ENCODE measurements around the gene S100P. TPM values are rescaled to one million over a fixed set of nuclear protein-coding genes. Genes with fewer than 3 reads are reported as not detected.

Gene S100P
- total RNA-seq, 2 donors from 2014 or later = 1.2 TPM; not detected in 1

DNA sequence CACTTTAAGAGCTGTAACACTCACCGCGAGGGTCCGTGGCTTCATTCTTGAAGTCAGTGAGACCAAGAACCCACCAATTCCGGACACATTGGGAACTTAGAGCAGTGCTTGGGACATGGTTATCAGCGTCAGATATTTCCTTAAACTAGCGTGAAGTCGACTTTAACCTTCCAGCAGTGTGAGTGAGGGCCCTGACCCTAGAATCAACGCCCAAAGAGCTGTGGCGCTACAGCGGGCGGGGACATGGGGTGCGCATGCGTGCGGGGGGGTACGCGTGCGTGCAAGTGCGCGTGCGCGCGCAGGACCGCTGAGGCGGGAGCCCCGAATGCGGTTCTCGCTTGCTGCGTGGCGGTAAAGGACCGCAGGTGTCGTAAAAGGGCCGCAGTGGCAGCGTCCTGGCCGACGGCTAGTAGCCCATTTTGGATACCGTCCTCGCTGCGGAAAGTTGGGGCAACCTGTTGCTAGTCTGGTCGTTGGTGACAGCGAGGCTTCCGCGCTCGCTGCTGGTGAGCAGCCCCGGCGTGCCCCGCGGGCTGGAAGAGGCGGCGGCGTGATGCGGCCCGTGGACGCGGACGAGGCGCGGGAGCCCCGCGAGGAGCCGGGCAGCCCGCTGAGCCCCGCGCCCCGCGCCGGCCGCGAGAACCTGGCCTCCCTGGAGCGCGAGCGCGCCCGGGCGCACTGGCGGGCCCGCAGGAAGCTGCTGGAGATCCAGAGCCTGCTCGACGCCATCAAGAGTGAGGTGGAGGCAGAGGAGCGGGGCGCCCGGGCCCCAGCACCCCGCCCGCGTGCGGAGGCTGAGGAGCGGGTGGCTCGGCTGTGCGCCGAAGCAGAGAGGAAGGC lies 19.8 kb upstream of the S100P start:
- TF ChIP-seq, protein P1, sequence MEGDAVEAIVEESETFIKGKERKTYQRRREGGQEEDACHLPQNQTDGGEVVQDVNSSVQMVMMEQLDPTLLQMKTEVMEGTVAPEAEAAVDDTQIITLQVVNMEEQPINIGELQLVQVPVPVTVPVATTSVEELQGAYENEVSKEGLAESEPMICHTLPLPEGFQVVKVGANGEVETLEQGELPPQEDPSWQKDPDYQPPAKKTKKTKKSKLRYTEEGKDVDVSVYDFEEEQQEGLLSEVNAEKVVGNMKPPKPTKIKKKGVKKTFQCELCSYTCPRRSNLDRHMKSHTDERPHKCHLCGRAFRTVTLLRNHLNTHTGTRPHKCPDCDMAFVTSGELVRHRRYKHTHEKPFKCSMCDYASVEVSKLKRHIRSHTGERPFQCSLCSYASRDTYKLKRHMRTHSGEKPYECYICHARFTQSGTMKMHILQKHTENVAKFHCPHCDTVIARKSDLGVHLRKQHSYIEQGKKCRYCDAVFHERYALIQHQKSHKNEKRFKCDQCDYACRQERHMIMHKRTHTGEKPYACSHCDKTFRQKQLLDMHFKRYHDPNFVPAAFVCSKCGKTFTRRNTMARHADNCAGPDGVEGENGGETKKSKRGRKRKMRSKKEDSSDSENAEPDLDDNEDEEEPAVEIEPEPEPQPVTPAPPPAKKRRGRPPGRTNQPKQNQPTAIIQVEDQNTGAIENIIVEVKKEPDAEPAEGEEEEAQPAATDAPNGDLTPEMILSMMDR (IDR thresholded peaks at IDR 0.05) = no peak
- Histone ChIP-seq H3K4me3 (peak overlapping the region; percentile 88), H3K27ac (peak overlapping the region; percentile 75 to 87), H3K27me3 (replicated peaks; ENCODE audit: insufficient read depth) (no peaks in the 10 kb centered on the region), H3K9me3 (no peaks in the 10 kb centered on the region), H3K4me1 (ENCODE audit: control insufficient read depth in 1 of 2, low read depth in 2 of 2) (peaks cover 19 to 32% of the 10 kb centered on the region in 2 donors), H3K36me3 (no peaks in the 10 kb centered on the region)
- ATAC-seq (ENCODE audit: insufficient number of reproducible peaks, low FRiP score, low read depth) (peak; percentile 91), DNase-seq (ENCODE audit: low spot score) (peak; percentile 70)

DNA sequence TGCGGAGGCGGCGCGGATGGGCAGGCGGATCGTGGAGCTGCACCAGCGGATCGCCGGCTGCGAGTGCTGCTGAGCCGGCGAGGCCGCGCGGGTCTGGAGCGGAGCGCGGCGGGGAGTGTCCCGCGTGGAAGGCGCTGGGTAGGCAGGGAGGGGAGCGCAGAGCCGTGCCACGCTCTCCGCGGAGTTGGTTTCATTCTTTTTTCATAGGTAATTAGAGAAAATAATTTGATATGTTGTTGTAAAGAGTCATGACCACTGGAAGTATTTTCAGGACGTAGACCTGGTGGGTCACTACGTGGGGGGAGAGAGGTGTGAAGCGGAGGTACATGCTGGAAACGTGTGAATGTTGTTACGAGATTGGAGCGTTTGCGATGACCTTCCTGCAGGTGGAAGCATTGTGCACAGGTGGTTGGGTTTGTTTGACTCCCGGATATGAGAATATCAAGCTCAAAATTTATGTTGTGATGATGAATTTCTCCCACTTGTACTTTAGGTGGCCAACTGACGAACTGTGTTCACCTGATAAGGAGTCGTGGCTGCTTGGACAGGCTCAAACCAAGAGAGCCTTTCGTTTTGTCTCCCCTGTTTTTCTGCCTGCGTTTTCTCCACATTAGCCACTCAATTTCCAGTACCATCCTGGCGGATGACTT lies 19.1 kb upstream of the S100P start:
- H3K4me1 ChIP-seq (ENCODE audit: control insufficient read depth in 1 of 2, low read depth in 2 of 2) = peaks cover 19 to 32% of the 10 kb centered on the region in 2 donors
- ATAC-seq (ENCODE audit: insufficient number of reproducible peaks, low FRiP score, low read depth) (peak; percentile 21), DNase-seq (ENCODE audit: low spot score) (no peak)
- TF ChIP-seq, protein P1 (IDR thresholded peaks at IDR 0.05) = peak; percentile 14
- H3K27me3 ChIP-seq (replicated peaks; ENCODE audit: insufficient read depth) = no peaks in the 10 kb centered on the region
- peak overlapping the region; percentile 88 for H3K4me3 ChIP-seq
- peak overlapping the region; percentile 75 to 87 for H3K27ac ChIP-seq
- no peaks in the 10 kb centered on the region for H3K36me3 ChIP-seq
- H3K9me3 ChIP-seq = no peaks in the 10 kb centered on the region

GRCh38 chr4:6676722-6677558 lies 16.7 kb upstream of the S100P start:
- Histone ChIP-seq H3K36me3 (no peaks in the 10 kb centered on the region), H3K27ac (no peak overlapping the region), H3K4me1 (ENCODE audit: control insufficient read depth in 1 of 2, low read depth in 2 of 2) (peaks cover 19 to 32% of the 10 kb centered on the region in 2 donors), H3K27me3 (replicated peaks; ENCODE audit: insufficient read depth) (no peaks in the 10 kb centered on the region), H3K9me3 (no peaks in the 10 kb centered on the region), H3K4me3 (peak overlapping the region; percentile 26)
- DNase-seq (ENCODE audit: low spot score) = no peak
- no peak for ATAC-seq (ENCODE audit: insufficient number of reproducible peaks, low FRiP score, low read depth)
- TF ChIP-seq, protein P1 (IDR thresholded peaks at IDR 0.05) = no peak

DNA sequence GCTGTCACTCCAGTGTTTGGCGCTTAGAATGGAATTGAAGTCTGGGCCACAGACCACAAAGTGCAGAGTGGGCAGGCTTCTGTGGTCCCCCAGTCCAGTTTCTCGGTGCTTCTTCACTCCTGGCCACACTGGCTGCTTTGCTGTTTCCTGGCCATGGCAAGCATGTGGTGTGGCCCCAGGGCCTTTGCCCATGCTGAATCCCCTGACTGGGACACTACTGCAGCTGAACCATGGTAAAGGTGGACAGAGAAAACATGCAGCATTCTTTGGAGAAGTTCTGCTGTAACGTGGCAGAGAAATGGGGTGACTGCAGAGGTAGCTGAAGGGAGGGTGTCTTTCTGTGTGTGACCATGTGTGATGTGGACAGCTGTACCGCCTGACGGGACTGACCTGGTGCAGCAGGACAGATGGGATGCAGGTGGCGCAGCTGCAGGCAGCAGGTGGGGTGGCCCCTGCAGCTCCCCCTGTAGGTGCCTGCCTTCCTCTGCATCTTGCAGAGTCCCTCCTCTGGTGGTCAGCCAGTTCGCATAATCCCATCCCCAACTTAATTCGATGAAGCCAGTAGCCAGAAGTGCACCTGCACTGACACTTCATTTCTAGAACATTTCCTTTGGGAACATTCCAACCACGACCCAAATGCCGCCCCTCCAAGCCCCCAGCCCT lies 13.2 kb upstream of the S100P start:
- DNase-seq (ENCODE audit: low spot score) (no peak), ATAC-seq (ENCODE audit: insufficient number of reproducible peaks, low FRiP score, low read depth) (no peak)
- Histone ChIP-seq H3K27me3 (replicated peaks; ENCODE audit: insufficient read depth) (no peaks in the 10 kb centered on the region), H3K4me3 (no peak overlapping the region), H3K36me3 (no peaks in the 10 kb centered on the region), H3K27ac (no peak overlapping the region), H3K4me1 (ENCODE audit: control insufficient read depth in 1 of 2, low read depth in 2 of 2) (peaks cover 11 to 18% of the 10 kb centered on the region in 2 donors), H3K9me3 (no peaks in the 10 kb centered on the region)
- TF ChIP-seq, protein P1 (IDR thresholded peaks at IDR 0.05) = no peak
